Adipose tissue (tissue), 3 donors: Measurements from ENCODE around the gene HNMT. TPM values are rescaled to one million over a fixed set of nuclear protein-coding genes. Genes with fewer than 3 reads are reported as not detected.

Experiments used
- H3K27ac ChIP-seq: one replicate; pipeline ENCODE4 v1.5.1; 2013; ENCODE audit warnings: low read depth, low read length
- WGBS, 3 donors: extraction: QIAGEN DNeasy Blood & Tissue Kit; methylation state at CpG; one replicate each; pipeline ENCODE4 v1.1.7; 2013; 5-methylcytosine and 5-hydroxymethylcytosine counted together
- polyA plus RNA-seq, 3 donors: library from polyadenylated mRNA; stranded (reverse); fragments of 200-250 nt; gene quantifications; one replicate each; pipeline ENCODE4 v1.2.3, GENCODE V29; 2013
- donor health status: healthy with polysubstance abuse.
- donor health status: Bipolar disorder and iron deficiency.
- donor health status: healthy.

The HNMT gene
- polyA plus RNA-seq, 3 donors: 19.2 to 104 (median 79.5) TPM

- WGBS, 3 donors: 95 to 98% (median 98%) methylated on average over 4 of the region's 4 CpGs
- no peak overlapping the region for H3K27ac ChIP-seq
Measured at GRCh38 chr2:137997733-137998132, 33.5 kb downstream of the HNMT start.

GRCh38 chr2:137998503-137998902 is 34.2 kb downstream of the HNMT start:
- 80 to 91% (median 86%) methylated on average over 1 of the region's 1 CpG for WGBS, 3 donors
- no peak overlapping the region for H3K27ac ChIP-seq

DNA sequence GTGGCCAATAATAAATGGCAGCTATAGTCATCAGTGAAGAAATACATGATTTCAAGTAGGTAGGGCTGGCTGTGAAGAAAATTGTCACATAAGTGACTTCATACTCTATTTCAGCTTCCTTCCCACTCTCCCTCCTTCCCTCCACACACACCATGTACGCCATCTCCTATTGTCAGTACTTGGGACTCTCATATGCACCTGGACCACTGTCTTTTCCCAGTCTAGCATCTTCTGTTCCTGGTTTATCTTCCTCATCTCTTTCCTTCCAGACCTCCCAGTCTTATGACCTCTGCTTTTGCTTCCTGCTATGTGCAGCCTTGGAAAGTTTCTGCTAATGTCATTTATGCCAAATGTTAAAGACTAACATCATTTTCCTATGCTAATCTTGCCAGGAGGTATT is 35.0 kb downstream of the HNMT start:
- H3K27ac ChIP-seq: no peak overlapping the region
- 76 to 100% (median 79%) methylated on average over 1 of the region's 1 CpG for WGBS, 3 donors

- WGBS, 3 donors: 80 to 95% (median 90%) methylated on average over 1 of the region's 1 CpG
Measured at GRCh38 chr2:138000009-138000408, 35.7 kb downstream of the HNMT start.

DNA sequence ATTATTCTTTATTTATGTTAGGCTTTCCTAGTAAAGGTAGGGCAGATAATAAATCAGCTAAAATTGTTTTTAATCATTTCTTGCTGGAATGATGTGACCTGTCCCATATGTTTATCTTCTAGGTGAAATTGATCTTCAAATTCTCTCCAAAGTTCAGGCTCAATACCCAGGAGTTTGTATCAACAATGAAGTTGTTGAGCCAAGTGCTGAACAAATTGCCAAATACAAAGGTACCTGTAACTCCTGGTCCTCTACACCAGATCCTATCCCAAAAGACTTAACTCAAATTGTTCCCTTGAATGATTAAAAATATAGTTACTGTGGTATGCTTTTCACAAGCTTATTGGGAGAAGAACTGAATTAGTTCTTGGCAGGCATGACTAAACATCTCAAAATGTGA is 36.5 kb downstream of the HNMT start:
- no peak overlapping the region for H3K27ac ChIP-seq

More at GRCh38 chr2:138000009-138000408, 35.7 kb downstream of the HNMT start:
- no peak overlapping the region for H3K27ac ChIP-seq

DNA sequence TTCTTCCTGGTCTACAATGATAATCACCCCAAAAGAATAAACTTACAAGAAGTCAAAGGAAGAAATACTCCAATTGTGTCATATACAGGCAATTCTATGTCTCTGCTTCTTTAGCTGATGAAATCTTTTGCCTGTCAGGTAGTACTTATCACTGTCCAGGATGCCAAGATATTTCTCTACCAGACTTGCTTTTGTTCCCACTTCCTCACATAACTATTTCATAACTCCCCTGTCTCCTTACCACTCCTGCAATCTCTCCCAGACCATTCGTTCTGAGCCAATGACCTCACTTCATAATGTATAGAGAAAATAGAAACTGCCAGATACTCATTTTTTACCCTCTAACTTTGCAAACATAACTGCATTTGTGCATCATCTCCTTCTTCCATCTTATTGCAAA is 39.1 kb downstream of the HNMT start:
- 35 to 86% (median 45%) methylated on average over 1 of the region's 1 CpG for WGBS, 3 donors
- no peak overlapping the region for H3K27ac ChIP-seq

DNA sequence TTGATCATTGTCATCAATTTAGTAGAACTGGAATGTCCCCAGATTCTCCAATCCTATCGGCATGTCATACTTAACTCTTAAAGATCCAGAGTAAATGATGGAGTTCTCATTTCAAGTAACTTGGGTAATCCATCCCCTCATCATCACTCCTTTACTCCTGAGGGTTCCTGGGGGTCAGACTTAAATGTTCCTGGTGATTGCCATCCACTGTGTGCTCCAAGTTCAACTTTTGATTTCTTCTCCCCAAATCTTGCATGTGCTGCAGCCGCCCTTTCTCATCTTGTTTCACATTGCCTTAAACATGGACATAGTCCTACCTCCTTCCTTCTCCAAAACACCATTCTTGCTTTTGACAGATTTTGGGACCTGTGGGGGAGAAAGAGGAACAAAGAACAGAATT is 43.2 kb downstream of the HNMT start:
- 90 to 96% (median 94%) methylated on average over 2 of the region's 2 CpGs for WGBS, 3 donors
- H3K27ac ChIP-seq: no peak overlapping the region

DNA sequence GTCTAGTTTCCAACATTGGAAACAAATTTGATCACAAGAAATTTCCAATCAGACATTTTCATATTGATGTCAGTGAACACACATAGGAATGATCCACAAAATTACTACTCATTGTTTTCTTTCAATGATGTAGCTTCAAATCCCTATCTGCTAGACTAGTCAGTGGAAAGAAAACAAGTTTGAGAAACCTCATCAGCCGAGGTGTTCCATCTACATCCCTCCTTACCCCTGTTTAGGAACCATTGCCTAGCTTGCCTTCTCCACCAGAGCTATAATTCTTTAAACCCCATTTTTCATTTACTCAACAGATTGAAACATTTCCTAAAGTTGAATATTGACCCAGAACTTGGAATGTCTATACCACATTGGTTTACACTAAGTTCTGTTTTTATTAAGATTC is 45.3 kb downstream of the HNMT start:
- no peak overlapping the region for H3K27ac ChIP-seq
- WGBS, 3 donors: 84 to 97% (median 91%) methylated on average over 1 of the region's 1 CpG

DNA sequence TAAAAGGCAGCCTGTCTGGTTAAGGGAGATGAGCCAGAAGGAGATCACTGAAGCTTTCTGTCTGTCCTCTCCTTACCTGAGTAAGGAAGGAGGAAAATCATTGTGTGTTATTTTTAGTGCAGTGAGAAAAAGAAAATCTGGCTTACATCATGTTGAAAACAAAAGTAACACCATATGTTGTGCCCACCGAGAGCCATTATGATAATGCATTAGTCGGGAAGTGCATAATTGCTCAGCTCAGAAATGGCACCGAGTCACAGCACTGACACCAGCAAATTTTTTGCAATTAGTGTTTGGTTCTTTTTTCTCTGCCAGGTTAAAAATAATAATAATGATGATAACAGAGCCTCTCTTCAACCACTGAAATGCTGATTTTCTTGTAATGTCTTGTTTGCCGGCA is 46.6 kb downstream of the HNMT start:
- H3K27ac ChIP-seq: no peak overlapping the region
- 73 to 92% (median 74%) methylated on average over 4 of the region's 4 CpGs for WGBS, 3 donors

DNA sequence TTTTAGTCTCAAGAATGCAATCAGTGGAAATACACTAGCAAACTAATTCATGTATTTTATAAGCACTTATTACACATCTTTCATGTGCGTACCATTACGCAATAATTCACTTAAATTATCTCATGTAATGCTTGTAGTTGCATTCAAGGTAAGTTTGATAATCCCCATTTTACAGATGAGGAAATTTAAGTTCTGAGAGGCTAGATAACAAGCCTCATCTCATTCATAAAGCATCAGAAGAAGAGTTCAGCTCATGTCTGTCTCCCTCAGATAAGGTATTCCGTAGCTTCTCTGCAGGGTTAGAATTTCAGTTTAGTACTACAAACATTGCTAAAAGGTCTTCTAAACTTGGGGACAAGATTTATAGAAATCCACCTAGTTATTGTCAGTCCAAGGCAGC is 47.8 kb downstream of the HNMT start:
- WGBS, 3 donors: 92 to 98% (median 92%) methylated on average over 3 of the region's 3 CpGs
- H3K27ac ChIP-seq: no peak overlapping the region

GRCh38 chr2:138012968-138013367 is 48.7 kb downstream of the HNMT start:
- WGBS, 3 donors: 88 to 97% (median 94%) methylated on average over 3 of the region's 3 CpGs
- H3K27ac ChIP-seq: no peak overlapping the region

GRCh38 chr2:138013639-138014038 is 49.4 kb downstream of the HNMT start:
- 69 to 91% (median 75%) methylated on average over 2 of the region's 2 CpGs for WGBS, 3 donors

DNA sequence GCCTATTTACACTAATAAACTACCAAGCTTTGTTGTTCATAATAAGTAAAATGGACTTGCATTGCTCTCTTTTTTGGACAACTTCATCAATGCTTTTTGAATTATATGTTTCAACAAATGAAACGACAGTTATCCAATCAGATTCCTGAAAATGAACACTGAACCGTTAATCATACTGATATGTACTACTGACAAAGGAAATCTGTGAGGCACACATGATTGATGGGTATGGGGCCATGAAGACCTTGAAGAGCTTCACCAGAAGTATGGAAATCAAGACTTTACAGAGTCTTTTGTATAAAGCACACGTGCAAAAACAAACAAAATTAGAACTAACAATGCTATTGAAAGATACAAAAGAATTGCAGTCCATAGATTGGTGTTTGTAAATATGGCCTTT is 51.2 kb downstream of the HNMT start:
- WGBS, 3 donors: 70 to 85% (median 71%) methylated on average over 3 of the region's 3 CpGs
- no peak overlapping the region for H3K27ac ChIP-seq

More at GRCh38 chr2:138013639-138014038, 49.4 kb downstream of the HNMT start:
- no peak overlapping the region for H3K27ac ChIP-seq

DNA sequence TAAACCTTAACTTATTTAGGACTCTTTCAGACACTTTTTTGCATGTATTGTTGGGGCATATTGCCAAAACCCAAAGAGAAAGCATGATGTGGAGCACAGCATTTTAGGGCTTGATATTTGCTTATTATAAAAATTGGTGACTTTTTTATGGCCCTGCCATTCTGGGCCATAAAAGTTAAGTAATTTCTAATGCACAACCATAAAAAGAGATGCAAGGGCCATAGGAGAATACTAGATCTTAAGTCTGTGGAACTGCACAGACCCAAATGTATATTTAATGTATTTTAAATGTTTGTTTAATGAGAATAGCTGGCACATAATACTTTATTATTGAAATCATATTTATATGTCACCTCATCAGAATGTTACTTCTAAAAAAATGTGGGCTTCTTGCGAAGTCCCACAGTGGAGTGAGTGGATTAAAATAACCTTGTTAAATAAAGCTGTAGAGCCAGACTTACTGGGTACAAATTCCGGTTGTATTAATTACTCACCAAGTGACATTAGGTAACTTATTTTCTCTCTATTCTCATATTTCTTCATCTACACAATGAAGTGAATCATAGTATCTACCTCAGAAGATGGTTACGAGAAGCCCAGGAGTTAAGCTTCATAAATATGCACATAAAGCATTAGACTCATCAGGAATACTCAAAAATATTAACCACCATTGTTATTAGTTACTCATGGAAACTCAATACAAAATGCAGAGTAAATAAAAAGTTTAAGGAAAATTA is 52.2 kb downstream of the HNMT start:
- WGBS, 3 donors: 86 to 95% (median 91%) methylated on average over 3 of the region's 3 CpGs

DNA sequence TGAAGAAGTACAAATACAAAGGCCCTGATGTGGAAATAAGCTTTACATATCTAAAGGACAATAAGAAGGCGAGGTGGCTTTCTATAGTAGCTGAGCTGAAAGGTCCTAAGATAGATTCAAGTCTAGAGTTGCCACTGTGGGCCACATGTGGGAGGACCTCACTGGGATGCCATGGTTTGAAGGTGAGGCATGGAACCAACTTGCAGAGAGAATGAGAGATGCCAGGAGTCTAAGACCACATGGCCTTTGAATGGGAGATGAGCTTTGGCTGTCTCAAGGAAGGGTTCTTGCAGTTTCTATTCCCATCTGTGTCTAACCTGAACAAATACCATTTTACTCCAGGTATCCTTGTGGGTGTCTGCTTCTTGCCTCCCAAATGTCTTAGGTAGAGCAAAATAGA is 53.6 kb downstream of the HNMT start:
- WGBS, 3 donors: 83 to 96% (median 86%) methylated on average over 1 of the region's 1 CpG
- H3K27ac ChIP-seq: no peak overlapping the region

More for the DNA sequence above, 52.2 kb downstream of the HNMT start:
- H3K27ac ChIP-seq: no peak overlapping the region

- WGBS, 3 donors: 51 to 77% (median 67%) methylated on average over 3 of the region's 3 CpGs
Measured at GRCh38 chr2:138018866-138019688, 54.8 kb downstream of the HNMT start.

DNA sequence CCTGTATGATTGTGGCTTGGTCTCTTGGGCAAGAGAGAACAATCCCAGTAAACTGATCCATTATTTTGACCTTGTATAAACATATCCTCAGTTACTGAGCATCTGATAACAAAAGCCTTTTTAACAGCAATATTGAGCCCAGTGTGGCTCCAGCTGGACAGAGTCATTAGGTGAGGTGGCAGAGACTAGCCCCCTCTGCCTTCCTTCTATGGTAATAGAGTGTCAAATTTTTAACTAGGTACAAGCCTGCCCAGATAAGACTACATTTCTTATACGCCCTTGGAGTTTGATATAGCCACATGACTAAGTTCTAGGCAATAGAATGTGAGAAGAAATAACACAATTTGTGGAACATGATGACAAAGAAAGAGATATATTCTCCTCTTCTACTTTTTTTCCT is 56.2 kb downstream of the HNMT start:
- WGBS, 3 donors: 48 to 83% (median 79%) methylated on average over 1 of the region's 1 CpG

More at GRCh38 chr2:138018866-138019688, 54.8 kb downstream of the HNMT start:
- no peak overlapping the region for H3K27ac ChIP-seq

GRCh38 chr2:138021154-138021553 is 56.9 kb downstream of the HNMT start:
- WGBS, 3 donors: 48 to 95% (median 74%) methylated on average over 1 of the region's 1 CpG

More for the DNA sequence above, 56.2 kb downstream of the HNMT start:
- H3K27ac ChIP-seq: no peak overlapping the region

DNA sequence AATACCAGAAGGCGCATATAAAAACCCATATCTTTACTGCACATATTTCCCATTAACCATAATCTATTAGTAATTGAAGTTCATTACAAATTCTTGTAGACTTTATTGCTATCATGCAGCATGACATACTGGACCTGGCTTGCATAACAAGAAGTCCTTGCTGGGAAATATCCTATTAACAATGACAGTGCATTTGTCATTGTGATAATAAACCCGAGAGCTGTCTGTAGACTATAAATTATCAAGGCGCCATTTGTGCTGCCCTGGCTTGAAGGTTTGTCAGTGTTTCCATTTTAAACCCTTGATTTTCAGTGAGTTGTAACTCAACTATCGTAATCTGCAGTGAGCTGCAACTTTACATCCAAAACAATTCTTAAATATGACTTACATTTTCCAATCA is 59.0 kb downstream of the HNMT start:
- 68 to 78% (median 74%) methylated on average over 4 of the region's 4 CpGs for WGBS, 3 donors
- no peak overlapping the region for H3K27ac ChIP-seq

More at GRCh38 chr2:138021154-138021553, 56.9 kb downstream of the HNMT start:
- no peak overlapping the region for H3K27ac ChIP-seq
